Hematopoietic multipotent progenitor cell treated with erythropoietin and hydrocortisone succinate and interleukin-3 and kit ligand, for 8 days (in vitro differentiated cells): ENCODE measurements around the gene RBM8A.
"Not testable (repeated sequence)": the region's sequence is repeated elsewhere in the genome, so short reads cannot be mapped to it uniquely, and the experiment has no call there.

Experiments
- DNase-seq: peaks from one replicate; pipeline ENCODE4 v3.0.0-alpha.2; 2015

Gene RBM8A

GRCh38 chr1:145956361-145956760 is 29.1 kb upstream of the RBM8A start:
- DNase-seq, result no peak

GRCh38 chr1:145955436-145955835 is 28.2 kb upstream of the RBM8A start:
- DNase-seq, result no peak

- DNase-seq, result no peak
These were observed 26.6 kb upstream of the RBM8A start for GRCh38 chr1:145953861-145954260.

GRCh38 chr1:145952903-145953302 is 25.6 kb upstream of the RBM8A start:
- no peak for DNase-seq

- DNase-seq, result no peak
These were observed 24.2 kb upstream of the RBM8A start for GRCh38 chr1:145951526-145951925.

GRCh38 chr1:145949219-145949618 is 21.9 kb upstream of the RBM8A start:
- DNase-seq, result no peak

- DNase-seq, result no peak
These were observed 20.3 kb upstream of the RBM8A start for GRCh38 chr1:145947551-145947950.

- DNase-seq, result no peak
These were observed 19.2 kb upstream of the RBM8A start for GRCh38 chr1:145946477-145946986.

- DNase-seq, result no peak
These were observed 17.2 kb upstream of the RBM8A start for GRCh38 chr1:145944532-145944931.

GRCh38 chr1:145942871-145943270 is 15.6 kb upstream of the RBM8A start:
- DNase-seq, result no peak

GRCh38 chr1:145942405-145942804 is 15.1 kb upstream of the RBM8A start:
- no peak for DNase-seq

- DNase-seq, result no peak
These were observed 10.2 kb upstream of the RBM8A start for GRCh38 chr1:145937436-145937835.

- DNase-seq, result no peak
These were observed 9.0 kb upstream of the RBM8A start for GRCh38 chr1:145936247-145936646.

GRCh38 chr1:145935708-145936107 is 8.4 kb upstream of the RBM8A start:
- no peak for DNase-seq

GRCh38 chr1:145932522-145933009 is 5.3 kb upstream of the RBM8A start:
- DNase-seq, result peak; percentile 87

GRCh38 chr1:145927916-145928643 is 796 bp upstream of the RBM8A start:
- DNase-seq, result no peak

GRCh38 chr1:145926686-145927062 is 610 bp downstream of the RBM8A start:
- no peak for DNase-seq

GRCh38 chr1:145922266-145922665 is 5.0 kb downstream of the RBM8A start:
- DNase-seq, result no peak

GRCh38 chr1:145920297-145920696 is 7.0 kb downstream of the RBM8A start:
- DNase-seq, result not testable (repeated sequence)

GRCh38 chr1:145918992-145919939 is 8.0 kb downstream of the RBM8A start:
- peak; percentile 50 for DNase-seq

GRCh38 chr1:145918144-145918991 is 8.9 kb downstream of the RBM8A start, which contains the start of gene PEX11B:
Gene PEX11B, minus strand, starts transcription at chr1:145918717. Its CDS starts 29 bp downstream, at chr1:145918688.
- DNase-seq, result peak; percentile 95

GRCh38 chr1:145917595-145917994 is 9.7 kb downstream of the RBM8A start:
- no peak for DNase-seq

GRCh38 chr1:145916745-145917144 is 10.5 kb downstream of the RBM8A start:
- DNase-seq, result no peak
